ENCODE measurements around the gene HOXB4. TPM values are rescaled to one million over a fixed set of nuclear protein-coding genes. Genes with fewer than 3 reads are reported as not detected.

HOXB4 gene
- total RNA-seq, 2 donors from 2014 or later = 0.41 to 1.1 TPM

DNA sequence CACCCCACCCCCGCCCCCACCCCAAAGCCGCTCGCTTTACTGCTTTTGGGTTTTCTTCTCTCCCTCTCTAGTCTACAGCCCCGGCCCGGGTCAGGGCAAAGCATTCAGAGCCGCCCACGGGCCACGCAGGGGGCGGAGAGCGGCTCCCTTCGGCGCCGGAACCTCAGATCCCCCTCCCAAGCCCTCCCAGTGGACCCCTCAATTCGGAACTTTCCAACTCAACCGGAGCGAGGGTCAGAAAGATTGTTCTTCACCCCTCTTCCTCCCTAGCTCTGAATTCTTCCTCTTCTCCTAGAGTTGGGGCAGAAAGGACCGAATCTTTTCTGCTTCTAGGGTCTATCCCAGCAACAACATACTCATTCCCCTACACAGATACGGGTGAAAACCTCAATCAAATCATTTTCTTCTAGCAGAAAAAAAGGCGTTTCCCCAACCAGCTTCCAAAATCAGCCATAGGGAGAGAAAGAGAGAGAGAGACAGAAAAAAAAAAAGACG lies 34.2 kb downstream of the HOXB4 start:
- intact Hi-C loops (cut with DNase I) = no loop called here
- H3K4me1 ChIP-seq (replicated peaks) = no peaks in the 10 kb centered on the region
- TF ChIP-seq POLR2A (IDR thresholded peaks at IDR 0.05) = no peak
- no peak for TF ChIP-seq CTCF (IDR thresholded peaks at IDR 0.05)
- TF ChIP-seq POLR2AphosphoS5 (IDR thresholded peaks at IDR 0.05) = no peak
- peak overlapping the region; percentile 40 to 41 for H3K4me3 ChIP-seq
- H3K27me3 ChIP-seq (replicated peaks; ENCODE audit: insufficient read depth) = no peaks in the 10 kb centered on the region
- H3K9me3 ChIP-seq = no peaks in the 10 kb centered on the region
- H3K27ac ChIP-seq = peak overlapping the region; percentile 83 to 87
- no peak for DNase-seq (ENCODE audit: low spot score)
- no peaks in the 10 kb centered on the region for H3K36me3 ChIP-seq
- WGBS = 32% methylated on average over 20 of the region's 20 CpGs

- Histone ChIP-seq H3K27ac (peak overlapping the region; percentile 83 to 87), H3K27me3 (replicated peaks; ENCODE audit: insufficient read depth) (no peaks in the 10 kb centered on the region), H3K4me3 (peak overlapping the region; percentile 40 to 41), H3K36me3 (no peaks in the 10 kb centered on the region), H3K9me3 (no peaks in the 10 kb centered on the region), H3K4me1 (replicated peaks) (no peaks in the 10 kb centered on the region)
- WGBS = 2% methylated on average over 48 of the region's 72 CpGs
- intact Hi-C loops (cut with DNase I) = no loop called here
- TF ChIP-seq POLR2AphosphoS5 (IDR thresholded peaks at IDR 0.05) (no peak), CTCF (IDR thresholded peaks at IDR 0.05) (peak in 2 of 4 experiments; percentile 22 to 40), POLR2A (IDR thresholded peaks at IDR 0.05) (peak; percentile 8)
- DNase-seq (ENCODE audit: low spot score) = no peak
Observed at GRCh38 chr17:48543107-48543853, 34.9 kb downstream of the HOXB4 start.

DNA sequence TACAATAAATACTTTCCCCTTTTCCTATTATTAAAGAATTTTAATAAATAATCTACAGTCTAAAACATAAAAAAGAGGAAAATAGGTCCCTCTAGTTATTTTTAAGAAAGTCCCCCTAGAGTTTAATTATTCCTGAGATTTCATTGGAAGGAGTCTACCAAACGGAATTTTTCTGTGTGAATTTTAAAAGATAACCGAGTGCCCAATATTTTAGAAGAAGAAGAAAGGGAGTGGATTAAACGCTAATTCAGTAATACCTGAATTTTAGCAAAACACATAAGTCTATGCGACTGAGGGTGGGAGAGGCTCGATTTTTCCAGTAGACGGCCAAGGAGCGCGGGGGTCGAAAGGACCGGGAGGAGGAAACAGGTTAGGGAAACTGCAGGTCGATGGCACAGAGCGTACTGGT lies 35.4 kb downstream of the HOXB4 start:
- no peak for DNase-seq (ENCODE audit: low spot score)
- peak overlapping the region; percentile 83 to 87 for H3K27ac ChIP-seq
- TF ChIP-seq CTCF (IDR thresholded peaks at IDR 0.05) (no peak), POLR2A (IDR thresholded peaks at IDR 0.05) (no peak), POLR2AphosphoS5 (IDR thresholded peaks at IDR 0.05) (no peak)
- no peaks in the 10 kb centered on the region for H3K9me3 ChIP-seq
- no peaks in the 10 kb centered on the region for H3K4me1 ChIP-seq (replicated peaks)
- peak overlapping the region; percentile 40 to 41 for H3K4me3 ChIP-seq
- intact Hi-C loops (cut with DNase I) = no loop called here
- whole genome bisulfite sequencing = 27% methylated on average over 12 of the region's 12 CpGs
- no peaks in the 10 kb centered on the region for H3K36me3 ChIP-seq
- no peaks in the 10 kb centered on the region for H3K27me3 ChIP-seq (replicated peaks; ENCODE audit: insufficient read depth)

GRCh38 chr17:48542114-48542656 lies 36.0 kb downstream of the HOXB4 start:
- 52% methylated on average over 27 of the region's 27 CpGs for WGBS
- H3K4me3 ChIP-seq = peak overlapping the region; percentile 23 to 41
- no peaks in the 10 kb centered on the region for H3K4me1 ChIP-seq (replicated peaks)
- H3K27me3 ChIP-seq (replicated peaks; ENCODE audit: insufficient read depth) = no peaks in the 10 kb centered on the region
- no peaks in the 10 kb centered on the region for H3K36me3 ChIP-seq
- H3K9me3 ChIP-seq = no peaks in the 10 kb centered on the region
- DNase-seq (ENCODE audit: low spot score) = no peak
- TF ChIP-seq POLR2A (IDR thresholded peaks at IDR 0.05) = no peak
- no peak for TF ChIP-seq CTCF (IDR thresholded peaks at IDR 0.05)
- TF ChIP-seq POLR2AphosphoS5 (IDR thresholded peaks at IDR 0.05) = no peak
- intact Hi-C loops (cut with DNase I) = no loop called here
- peak overlapping the region; percentile 83 to 87 for H3K27ac ChIP-seq

All from prostate gland (tissue), 2 donors.